HG02973 (cell line): ENCODE data around the gene PBX3.

Experiments
- ATAC-seq: cut with Tn5 transposase; IDR thresholded peaks from one replicate; pipeline ENCODE4 v1.9.1; 2021; ENCODE audit warnings: moderate library complexity; ENCODE audit not compliant: unreplicated experiment

The PBX3 gene

DNA sequence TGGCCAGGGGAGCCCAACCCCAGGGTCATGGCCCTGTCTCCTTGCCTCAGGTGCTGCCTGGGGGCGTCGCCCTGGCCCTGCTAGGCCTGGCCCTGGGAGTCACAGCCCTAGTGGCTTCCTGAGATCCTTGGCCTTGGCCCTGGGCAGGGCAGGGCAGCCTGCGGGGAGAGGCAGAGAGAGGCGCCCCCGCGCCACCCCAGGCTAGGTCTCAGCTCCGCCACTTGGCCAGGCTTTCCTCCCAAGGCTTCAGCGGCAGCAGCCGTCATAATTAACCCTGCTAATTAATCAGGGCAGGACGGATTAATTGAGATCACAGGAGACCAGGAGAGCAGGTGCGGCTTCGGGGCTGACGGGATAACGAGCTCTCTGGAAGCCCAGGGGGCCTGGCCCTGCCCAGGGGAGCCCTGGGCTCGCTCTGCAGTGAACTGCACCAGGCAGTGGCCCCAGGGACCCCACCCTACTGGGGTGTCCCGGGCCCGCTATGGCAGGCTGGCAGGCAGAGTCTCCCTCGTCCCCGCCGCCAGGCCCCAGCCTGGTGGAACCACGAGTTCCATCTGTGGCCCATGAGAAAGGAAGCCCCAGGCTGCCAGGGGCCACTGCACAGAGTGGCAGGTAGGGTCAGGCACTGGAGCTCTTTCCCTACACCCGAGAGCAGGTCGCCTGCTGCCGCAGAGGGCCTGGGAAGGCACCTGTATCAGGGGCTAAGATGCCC lies 269.6 kb downstream of the PBX3 start:
- ATAC-seq: no peak
